ENCODE results near the gene NME5. TPM values are rescaled to one million over a fixed set of nuclear protein-coding genes. Genes with fewer than 3 reads are reported as not detected.

The NME5 gene
- total and polyA plus RNA-seq, 2 of the 4 experiments (the other 2 are of a cell fraction) = 0.17 to 0.18 TPM

- intact Hi-C loops (cut with micrococcal nuclease) = no loop called here
- Histone ChIP-seq H3K9me3 (ENCODE audit: control insufficient read depth, insufficient read depth, low read length) (no peaks in the 10 kb centered on the region), H2AK5ac (ENCODE audit: low read depth, low read length) (no peak overlapping the region), H3K36me3 (ENCODE audit: control insufficient read depth, insufficient read depth, low read length) (no peaks in the 10 kb centered on the region), H3K27me3 (ENCODE audit: control insufficient read depth, insufficient read depth, low read length) (peaks cover 9% of the 10 kb centered on the region), H4K5ac (ENCODE audit: low read depth, low read length) (no peak overlapping the region), H3K4me1 (ENCODE audit: control insufficient read depth, insufficient read depth, low read length) (no peaks in the 10 kb centered on the region), H3K9me1 (ENCODE audit: insufficient read depth, low read length) (no peaks in the 10 kb centered on the region), H2AFZ (replicated peaks; ENCODE audit: low read length, poor library complexity) (no peak overlapping the region), H3K27ac (ENCODE audit: insufficient read depth, low read length) (no peak overlapping the region), H3K4me2 (ENCODE audit: low read depth, low read length) (no peak overlapping the region), H3K56ac (ENCODE audit: extremely low read depth, insufficient read depth, low read length) (no peak overlapping the region), H2AK9ac (replicated peaks; ENCODE audit: low read depth, low read length, poor library complexity) (no peak overlapping the region), H2BK5ac (ENCODE audit: low read depth, low read length, poor library complexity, severe bottlenecking) (no peak overlapping the region), H2BK120ac (ENCODE audit: low read depth, low read length) (no peak overlapping the region), H4K20me1 (ENCODE audit: insufficient read depth, low read length) (no peaks in the 10 kb centered on the region), H3K23ac (ENCODE audit: low read depth, low read length) (no peak overlapping the region), H3K79me1 (ENCODE audit: low read depth in 1 of 2, low read length in 2 of 2) (no peaks in the 10 kb centered on the region), H3K14ac (replicated peaks; ENCODE audit: low read depth, low read length) (no peak overlapping the region), H2BK15ac (ENCODE audit: low read depth, low read length) (no peak overlapping the region), H4K91ac (ENCODE audit: insufficient read depth, low read depth, low read length) (no peak overlapping the region), H2BK20ac (ENCODE audit: low read depth, low read length) (no peak overlapping the region), H4K8ac (ENCODE audit: low read depth in 2 of 2, low read length in 2 of 2) (no peak overlapping the region), H3K4ac (ENCODE audit: low read depth, low read length) (no peak overlapping the region), H3K4me3 (ENCODE audit: insufficient read depth, low read depth, low read length) (no peak overlapping the region), H3K18ac (ENCODE audit: low read depth, low read length) (no peak overlapping the region), H3K9ac (ENCODE audit: low read depth, low read length) (no peak overlapping the region)
- WGBS, 2 experiments (ENCODE audit: extremely low coverage in 2 of 2, insufficient read length in 1 of 2) = no CpG with 5 or more reads among the region's 1 CpG
- in situ Hi-C loops (cut with MboI; ENCODE audit: low sequenced_read_pairs) = no loop called here
- CTCF ChIA-PET = interaction anchor here (1.4 kb wide), 1 partner anchor 30 kb away, joined by 3 read pairs; no protein-coding TSS in a partner anchor
- ATAC-seq (ENCODE audit: low read depth) = no peak
- no peak for DNase-seq
- BruUV-seq (replicated peaks) = no TSS peak
- dilution Hi-C loops (cut with HindIII; ENCODE audit: low sequenced_read_pairs, unreplicated experiment) = no loop called here
- TF ChIP-seq SMC3 (IDR thresholded peaks at IDR 0.05; ENCODE audit: low read depth, low read length) (no peak), MAFK (IDR thresholded peaks at IDR 0.05; ENCODE audit: low read depth, low read length) (no peak)
- POLR2A ChIA-PET (ENCODE audit: unreplicated experiment) = no interaction called here
Measured at GRCh38 chr5:138107213-138107612, 32.0 kb downstream of the NME5 start.
